Lung (tissue), 12 donors: ENCODE results near the gene FOXP1. TPM values are rescaled to one million over a fixed set of nuclear protein-coding genes. Genes with fewer than 3 reads are reported as not detected.

Source experiments
- ATAC-seq: fragments of 200-7000 bp; cut with Tn5 transposase; one replicate; pipeline ENCODE4 v1.9.1; 2020; ENCODE audit warnings: moderate number of reproducible peaks; ENCODE audit not compliant: insufficient read depth, low FRiP score
- DNase-seq, 3 donors: peaks; one replicate each; pipeline ENCODE4 v3.0.0-alpha.2; 2013 to 2017
- H3K27ac ChIP-seq, 2 donors: one replicate each; pipeline ENCODE4 v1.5.1; 2013; ENCODE audit warnings: mild to moderate bottlenecking in 2 of 2, moderate library complexity in 2 of 2, control low read depth in 1 of 2, inconsistent platforms in 1 of 2, low read depth in 1 of 2, low read length in 1 of 2
- H3K27me3 ChIP-seq, 3 donors: one replicate each; pipeline ENCODE4 v1.5.1; 2013; ENCODE audit warnings: low read length in 2 of 3; ENCODE audit not compliant: control insufficient read depth in 3 of 3, insufficient read depth in 3 of 3
- H3K36me3 ChIP-seq, 4 donors: one replicate each; pipeline ENCODE4 v1.5.1; 2013; ENCODE audit warnings: low read length in 4 of 4, mild to moderate bottlenecking in 1 of 4, moderate library complexity in 1 of 4; ENCODE audit not compliant: control insufficient read depth in 4 of 4, insufficient read depth in 4 of 4
- H3K4me1 ChIP-seq, 5 donors: one replicate each; pipeline ENCODE4 v1.5.1; 2013; ENCODE audit warnings: low read length in 5 of 5, mild to moderate bottlenecking in 2 of 5, moderate library complexity in 1 of 5; ENCODE audit not compliant: control insufficient read depth in 5 of 5, insufficient read depth in 5 of 5
- H3K4me3 ChIP-seq: one replicate; pipeline ENCODE4 v1.5.1; 2013; ENCODE audit warnings: mild to moderate bottlenecking, control low read depth, moderate library complexity
- H3K9ac ChIP-seq, 2 donors: one replicate each; pipeline ENCODE4 v1.5.1; 2013; ENCODE audit warnings: low read length in 2 of 2, control low read depth in 1 of 2; ENCODE audit not compliant: insufficient read depth in 1 of 2
- H3K9me3 ChIP-seq, 4 donors: one replicate each; pipeline ENCODE4 v1.5.1; 2013; ENCODE audit warnings: low read length in 3 of 4, mild to moderate bottlenecking in 1 of 4, moderate library complexity in 1 of 4; ENCODE audit not compliant: control insufficient read depth in 4 of 4, insufficient read depth in 3 of 4
- WGBS, 2 donors: extraction: QIAGEN DNeasy Blood & Tissue Kit; methylation state at CpG; one replicate each; pipeline ENCODE4 v1.1.7; 2013; 5-methylcytosine and 5-hydroxymethylcytosine counted together
- polyA plus RNA-seq, 2 donors: library from polyadenylated mRNA; stranded (reverse); fragments of 200-250 nt; gene quantifications; one replicate each; pipeline ENCODE4 v1.2.1, GENCODE V29; 2013
- total RNA-seq, 2 donors: library from RNA; depleted of rRNA in 1 of 2; stranded (reverse); fragments of >200 nt in 1 of 2; gene quantifications; one replicate each; pipeline ENCODE4 v1.2.1, GENCODE V29; 2014 to 2021
- TF ChIP-seq, protein P1 (sequence below): IDR thresholded peaks from 2 replicates; pipeline ENCODE4 v1.5.1; 2012; ENCODE audit warnings: mild to moderate bottlenecking; ENCODE audit errors: control extremely low read depth, extremely low read depth
- donor health status: control.
- donor health status: control.
- donor health status: Bipolar disorder and iron deficiency.
- donor health status: healthy.
- donor health status: DM: yes; HTN: yes; CAD: no.

FOXP1 gene
- total and polyA plus RNA-seq, 4 donors = 13.8 to 287 (median 73.9) TPM

DNA sequence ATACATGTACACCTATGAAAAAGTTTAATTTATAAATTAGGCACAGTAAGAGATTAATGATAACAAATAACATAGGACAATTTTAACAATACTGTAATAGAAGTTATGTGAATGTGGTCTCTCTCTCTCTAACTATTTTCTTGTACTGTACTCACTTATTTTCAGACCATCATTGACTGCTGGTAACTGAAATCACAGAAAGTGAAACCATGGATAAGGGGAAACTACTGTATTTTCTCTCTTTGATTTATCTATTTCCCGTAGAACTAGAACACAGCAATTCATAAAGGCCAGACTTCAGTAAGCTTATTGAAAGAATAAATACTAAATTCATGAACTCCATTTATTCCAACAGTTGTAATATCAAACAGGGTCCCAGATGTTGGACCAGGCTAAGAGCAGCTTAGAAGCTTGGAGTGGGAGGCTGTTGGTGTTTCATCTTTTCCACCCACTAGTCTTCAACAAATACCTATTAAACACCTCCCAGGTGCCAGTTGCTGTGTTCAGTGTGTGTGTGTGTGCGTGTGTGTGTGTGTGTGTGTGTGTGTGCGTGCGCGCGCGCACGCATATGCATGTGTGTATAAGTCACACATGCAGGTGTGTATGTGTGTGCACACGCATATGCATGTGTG lies 235.4 kb downstream of the FOXP1 start:
- DNase-seq = no peak
- Histone ChIP-seq H3K27me3 (no peaks in the 10 kb centered on the region), H3K9me3 (no peaks in the 10 kb centered on the region), H3K36me3 (no peaks in the 10 kb centered on the region), H3K4me1 (peaks cover 0 to 4% (median 0%) of the 10 kb centered on the region in 5 donors), H3K9ac (no peak overlapping the region), H3K27ac (no peak overlapping the region), H3K4me3 (no peak overlapping the region)
- TF ChIP-seq, protein P1, sequence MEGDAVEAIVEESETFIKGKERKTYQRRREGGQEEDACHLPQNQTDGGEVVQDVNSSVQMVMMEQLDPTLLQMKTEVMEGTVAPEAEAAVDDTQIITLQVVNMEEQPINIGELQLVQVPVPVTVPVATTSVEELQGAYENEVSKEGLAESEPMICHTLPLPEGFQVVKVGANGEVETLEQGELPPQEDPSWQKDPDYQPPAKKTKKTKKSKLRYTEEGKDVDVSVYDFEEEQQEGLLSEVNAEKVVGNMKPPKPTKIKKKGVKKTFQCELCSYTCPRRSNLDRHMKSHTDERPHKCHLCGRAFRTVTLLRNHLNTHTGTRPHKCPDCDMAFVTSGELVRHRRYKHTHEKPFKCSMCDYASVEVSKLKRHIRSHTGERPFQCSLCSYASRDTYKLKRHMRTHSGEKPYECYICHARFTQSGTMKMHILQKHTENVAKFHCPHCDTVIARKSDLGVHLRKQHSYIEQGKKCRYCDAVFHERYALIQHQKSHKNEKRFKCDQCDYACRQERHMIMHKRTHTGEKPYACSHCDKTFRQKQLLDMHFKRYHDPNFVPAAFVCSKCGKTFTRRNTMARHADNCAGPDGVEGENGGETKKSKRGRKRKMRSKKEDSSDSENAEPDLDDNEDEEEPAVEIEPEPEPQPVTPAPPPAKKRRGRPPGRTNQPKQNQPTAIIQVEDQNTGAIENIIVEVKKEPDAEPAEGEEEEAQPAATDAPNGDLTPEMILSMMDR = no peak
- WGBS, 2 donors = 86 to 88% methylated on average over 9 of the region's 9 CpGs
- no peak for ATAC-seq

DNA sequence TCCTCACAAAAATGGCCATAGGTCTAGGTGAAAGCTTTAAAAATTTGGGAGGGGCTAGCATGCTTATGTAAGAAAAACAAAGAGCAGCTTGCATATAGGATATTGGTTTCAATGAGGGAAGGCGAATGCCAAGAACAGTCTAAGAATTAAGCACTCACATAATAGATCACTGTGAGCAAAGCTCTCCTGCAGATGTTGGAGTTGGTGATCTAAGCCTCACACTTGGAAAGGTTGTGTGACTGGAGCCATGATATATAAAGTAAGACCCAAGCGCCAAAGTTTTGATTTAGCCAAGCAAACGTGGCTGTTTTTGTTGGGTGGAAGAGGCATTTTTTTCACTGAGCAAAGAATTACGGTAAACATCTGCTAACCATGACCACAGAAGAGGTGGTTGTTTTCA lies 237.5 kb downstream of the FOXP1 start:
- Histone ChIP-seq H3K27me3 (no peaks in the 10 kb centered on the region), H3K4me3 (no peak overlapping the region), H3K4me1 (peaks cover 0 to 2% (median 0%) of the 10 kb centered on the region in 5 donors), H3K36me3 (no peaks in the 10 kb centered on the region), H3K9me3 (no peaks in the 10 kb centered on the region), H3K9ac (no peak overlapping the region), H3K27ac (no peak overlapping the region)
- TF ChIP-seq, protein P1 = no peak
- DNase-seq (peak in 2 of 3 donors; percentile 11 to 34), ATAC-seq (no peak)
- WGBS, 2 donors = 87 to 93% methylated on average over 4 of the region's 4 CpGs

DNA sequence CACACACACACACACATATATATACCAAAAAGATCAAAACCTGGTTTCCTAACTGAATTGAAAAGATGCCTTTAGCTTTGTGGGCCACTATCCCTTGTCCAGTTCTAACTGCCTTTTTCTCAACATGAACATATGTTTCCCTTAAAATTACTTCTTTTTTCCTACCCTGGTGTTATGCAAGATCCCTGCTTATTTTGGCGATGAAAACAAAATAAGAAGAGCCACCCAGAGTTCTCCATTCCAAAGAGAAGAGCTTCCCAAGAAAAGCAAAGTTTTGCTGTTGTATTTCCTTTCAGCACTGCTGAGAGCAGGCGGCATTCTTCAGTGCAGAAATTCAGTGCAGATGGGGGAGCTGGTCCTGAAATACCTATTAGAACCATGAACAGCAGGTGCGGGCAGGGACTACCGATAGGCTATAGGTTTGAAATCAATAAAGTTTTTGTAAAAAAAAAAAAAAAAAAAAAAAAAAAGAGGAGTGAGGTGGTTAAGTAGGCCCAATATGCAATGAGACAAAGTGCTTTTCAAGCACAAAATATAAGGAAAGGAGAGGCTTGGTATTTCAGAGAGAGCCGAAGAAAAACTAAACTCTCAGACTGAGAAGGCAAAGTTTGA lies 238.0 kb downstream of the FOXP1 start:
- no peak overlapping the region for H3K27ac ChIP-seq
- H3K9ac ChIP-seq = no peak overlapping the region
- peaks cover 0 to 2% (median 0%) of the 10 kb centered on the region in 5 donors for H3K4me1 ChIP-seq
- DNase-seq = peak in 2 of 3 donors; percentile 21 to 43
- TF ChIP-seq, protein P1 = no peak
- no peaks in the 10 kb centered on the region for H3K9me3 ChIP-seq
- WGBS, 2 donors = 81 to 87% methylated on average over 5 of the region's 5 CpGs
- H3K36me3 ChIP-seq = no peaks in the 10 kb centered on the region
- H3K4me3 ChIP-seq = no peak overlapping the region
- no peak for ATAC-seq
- H3K27me3 ChIP-seq = no peaks in the 10 kb centered on the region
